Measurements from ENCODE around the gene ZNF3.
"Not testable (repeated sequence)": the region's sequence is repeated elsewhere in the genome, so short reads cannot be mapped to it uniquely, and the experiment has no call there.

The ZNF3 gene

GRCh38 chr7:100081535-100082102, at the start of gene ZNF3:
ZNF3 (minus strand) TSS chr7:100081723; CDS start chr7:100077357, 4,366 bp downstream.
- DNase-seq (ENCODE audit: low spot score): peak; percentile 94

- peak; percentile 88 for DNase-seq (ENCODE audit: low spot score)
Measured at GRCh38 chr7:100130608-100131453, 49.3 kb upstream of the ZNF3 start.

GRCh38 chr7:100130220-100130607, 48.7 kb upstream of the ZNF3 start:
- not testable (repeated sequence) for DNase-seq (ENCODE audit: low spot score)

- DNase-seq (ENCODE audit: low spot score): no peak
Measured at GRCh38 chr7:100128637-100128963, 47.1 kb upstream of the ZNF3 start.

- DNase-seq (ENCODE audit: low spot score): peak; percentile 43
Measured at GRCh38 chr7:100127866-100128636, 46.5 kb upstream of the ZNF3 start.

- peak; percentile 86 for DNase-seq (ENCODE audit: low spot score)
Measured at GRCh38 chr7:100126931-100127865, 45.7 kb upstream of the ZNF3 start, which contains the start of gene MBLAC1. MBLAC1 (plus strand) TSS chr7:100126967; CDS start chr7:100127396, 429 bp downstream.

- no peak for DNase-seq (ENCODE audit: low spot score)
Measured at GRCh38 chr7:100126239-100126930, 44.9 kb upstream of the ZNF3 start.

GRCh38 chr7:100124301-100125230, 43.0 kb upstream of the ZNF3 start:
- DNase-seq (ENCODE audit: low spot score): no peak

- DNase-seq (ENCODE audit: low spot score): no peak
Measured at GRCh38 chr7:100122568-100122967, 41.0 kb upstream of the ZNF3 start.

- no peak for DNase-seq (ENCODE audit: low spot score)
Measured at GRCh38 chr7:100122067-100122466, 40.5 kb upstream of the ZNF3 start.

GRCh38 chr7:100120733-100121036, 39.2 kb upstream of the ZNF3 start:
- no peak for DNase-seq (ENCODE audit: low spot score)

GRCh38 chr7:100119970-100120732, 38.6 kb upstream of the ZNF3 start:
- DNase-seq (ENCODE audit: low spot score): peak; percentile 63

- peak; percentile 99 for DNase-seq (ENCODE audit: low spot score)
Measured at GRCh38 chr7:100119072-100119969, 37.8 kb upstream of the ZNF3 start, which contains the start of the genes CNPY4 and TAF6. CNPY4 (plus strand) TSS chr7:100119634; CDS start chr7:100119745, 111 bp downstream. TAF6 (minus strand) TSS chr7:100119358; CDS start chr7:100114209, 5,149 bp downstream.

GRCh38 chr7:100118388-100119071, 37.0 kb upstream of the ZNF3 start:
- DNase-seq (ENCODE audit: low spot score): no peak

- DNase-seq (ENCODE audit: low spot score): no peak
Measured at GRCh38 chr7:100115026-100115425, 33.5 kb upstream of the ZNF3 start.

GRCh38 chr7:100111914-100112313, 30.4 kb upstream of the ZNF3 start:
- no peak for DNase-seq (ENCODE audit: low spot score)

- no peak for DNase-seq (ENCODE audit: low spot score)
Measured at GRCh38 chr7:100111156-100111555, 29.6 kb upstream of the ZNF3 start.
